ENCODE data around the gene LAIR2.

The LAIR2 gene

DNA sequence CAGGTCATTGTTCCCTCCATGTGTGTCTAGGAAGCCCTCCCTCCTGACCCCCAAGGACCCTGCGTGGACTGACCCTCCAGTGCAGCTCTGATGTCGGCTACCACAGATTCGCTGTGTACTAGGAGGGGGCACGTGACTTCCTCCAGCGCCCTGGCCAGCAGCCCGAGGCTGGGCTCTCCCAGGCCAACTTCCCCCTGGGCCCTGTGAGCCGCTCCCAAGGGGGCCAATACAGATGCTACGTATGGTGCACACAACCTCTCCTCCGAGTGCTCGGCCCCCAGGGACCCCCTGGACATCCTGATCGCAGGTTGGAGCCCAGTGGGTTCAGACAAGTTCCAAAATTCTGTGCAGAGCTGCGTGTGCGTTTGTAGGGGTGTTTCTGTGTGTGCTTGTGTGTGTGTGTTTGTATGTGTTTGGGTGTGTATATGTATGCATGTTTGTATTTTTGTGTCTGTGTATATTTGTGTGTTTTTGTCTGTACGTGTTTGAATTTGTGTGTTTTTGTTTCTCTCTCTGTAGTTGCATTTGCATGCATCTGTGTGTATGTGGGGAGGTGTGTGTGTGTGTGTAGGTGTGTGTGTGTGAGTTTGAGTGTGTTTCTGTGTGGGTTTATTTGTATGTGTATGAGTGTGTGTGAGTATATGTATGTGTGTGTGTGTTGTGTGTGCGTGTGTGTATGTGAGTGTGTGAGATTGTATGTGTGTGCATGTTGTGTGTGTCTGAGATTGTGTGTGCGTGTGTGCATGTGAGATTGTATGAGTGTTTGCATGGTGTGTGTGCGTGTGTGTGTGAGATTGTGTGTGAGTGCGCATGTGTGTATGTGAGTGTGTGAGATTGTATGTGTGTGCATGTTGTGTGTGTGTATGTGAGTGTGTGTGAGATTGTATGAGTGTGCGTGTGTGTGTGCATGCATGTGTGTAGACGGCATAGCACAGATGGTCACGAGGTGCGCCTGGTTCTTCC, 49.6 kb downstream of the LAIR2 start:
- Histone ChIP-seq H3K4me3 (ENCODE audit: low read depth, low read length) (no peak overlapping the region), H3K27me3 (ENCODE audit: insufficient read depth, low read depth, severe bottlenecking) (peaks cover 91% of the 10 kb centered on the region)

DNA sequence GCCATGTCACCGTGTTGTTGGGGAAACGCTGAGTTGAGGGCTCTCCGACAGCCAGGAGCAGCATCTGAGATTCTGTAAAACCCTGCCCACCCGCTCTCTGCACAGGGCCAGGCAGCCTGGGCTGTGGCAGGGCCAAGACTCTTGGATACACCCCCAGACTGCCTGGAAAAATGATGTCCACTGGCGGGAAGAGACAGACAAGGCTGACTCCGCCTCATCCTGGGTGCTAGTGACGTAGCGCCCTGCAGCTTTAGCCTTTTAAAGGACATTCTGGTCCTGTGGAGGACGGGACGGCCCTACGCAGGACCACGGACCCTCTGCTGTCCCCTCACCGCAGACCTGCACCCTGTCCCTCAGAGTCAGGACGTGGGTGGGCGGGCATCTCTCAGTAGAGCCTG, 50.3 kb downstream of the LAIR2 start:
- no peak overlapping the region for H3K27ac ChIP-seq
- peaks cover 91% of the 10 kb centered on the region for H3K27me3 ChIP-seq (ENCODE audit: insufficient read depth, low read depth, severe bottlenecking)
- H3K36me3 ChIP-seq, result no peaks in the 10 kb centered on the region
- no peak overlapping the region for H3K4me3 ChIP-seq (ENCODE audit: low read depth, low read length)
- H3K9me3 ChIP-seq (ENCODE audit: severe bottlenecking), result peaks cover 12% of the 10 kb centered on the region
- DNase-seq, result no peak
- TF ChIP-seq, protein P1, sequence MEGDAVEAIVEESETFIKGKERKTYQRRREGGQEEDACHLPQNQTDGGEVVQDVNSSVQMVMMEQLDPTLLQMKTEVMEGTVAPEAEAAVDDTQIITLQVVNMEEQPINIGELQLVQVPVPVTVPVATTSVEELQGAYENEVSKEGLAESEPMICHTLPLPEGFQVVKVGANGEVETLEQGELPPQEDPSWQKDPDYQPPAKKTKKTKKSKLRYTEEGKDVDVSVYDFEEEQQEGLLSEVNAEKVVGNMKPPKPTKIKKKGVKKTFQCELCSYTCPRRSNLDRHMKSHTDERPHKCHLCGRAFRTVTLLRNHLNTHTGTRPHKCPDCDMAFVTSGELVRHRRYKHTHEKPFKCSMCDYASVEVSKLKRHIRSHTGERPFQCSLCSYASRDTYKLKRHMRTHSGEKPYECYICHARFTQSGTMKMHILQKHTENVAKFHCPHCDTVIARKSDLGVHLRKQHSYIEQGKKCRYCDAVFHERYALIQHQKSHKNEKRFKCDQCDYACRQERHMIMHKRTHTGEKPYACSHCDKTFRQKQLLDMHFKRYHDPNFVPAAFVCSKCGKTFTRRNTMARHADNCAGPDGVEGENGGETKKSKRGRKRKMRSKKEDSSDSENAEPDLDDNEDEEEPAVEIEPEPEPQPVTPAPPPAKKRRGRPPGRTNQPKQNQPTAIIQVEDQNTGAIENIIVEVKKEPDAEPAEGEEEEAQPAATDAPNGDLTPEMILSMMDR (IDR thresholded peaks at IDR 0.05; ENCODE audit: low read depth, low read length), result no peak

More for the DNA sequence above, 49.6 kb downstream of the LAIR2 start:
- Histone ChIP-seq H3K36me3 (no peaks in the 10 kb centered on the region), H3K9me3 (ENCODE audit: severe bottlenecking) (peaks cover 12% of the 10 kb centered on the region), H3K27ac (no peak overlapping the region)
- TF ChIP-seq, protein P1 (IDR thresholded peaks at IDR 0.05; ENCODE audit: low read depth, low read length), result no peak
- DNase-seq, result no peak

DNA sequence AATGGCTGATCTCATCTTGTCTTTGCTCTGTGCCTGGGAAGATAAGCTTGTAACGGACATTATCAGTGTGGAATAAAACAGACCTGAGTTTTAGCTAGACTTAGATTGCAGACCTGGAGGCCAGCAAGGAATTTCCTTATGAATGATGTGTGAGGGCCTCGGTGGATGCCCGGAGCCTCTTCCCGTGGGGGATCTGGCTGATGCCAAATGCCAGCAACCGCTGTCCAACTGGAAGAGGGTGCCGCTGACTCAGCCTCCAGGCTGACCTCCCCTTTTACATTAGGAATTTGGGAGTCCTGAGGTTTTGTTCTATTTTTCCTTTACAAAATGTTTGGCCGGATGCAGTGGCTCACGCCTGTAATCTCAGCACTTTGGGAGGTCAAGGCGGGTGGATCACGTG, 51.4 kb downstream of the LAIR2 start:
- TF ChIP-seq, protein P1 (IDR thresholded peaks at IDR 0.05; ENCODE audit: low read depth, low read length), result no peak
- Histone ChIP-seq H3K27me3 (ENCODE audit: insufficient read depth, low read depth, severe bottlenecking) (peaks cover 93% of the 10 kb centered on the region), H3K9me3 (ENCODE audit: severe bottlenecking) (peaks cover 12% of the 10 kb centered on the region), H3K4me3 (ENCODE audit: low read depth, low read length) (no peak overlapping the region), H3K27ac (no peak overlapping the region), H3K36me3 (no peaks in the 10 kb centered on the region)
- DNase-seq, result no peak

DNA sequence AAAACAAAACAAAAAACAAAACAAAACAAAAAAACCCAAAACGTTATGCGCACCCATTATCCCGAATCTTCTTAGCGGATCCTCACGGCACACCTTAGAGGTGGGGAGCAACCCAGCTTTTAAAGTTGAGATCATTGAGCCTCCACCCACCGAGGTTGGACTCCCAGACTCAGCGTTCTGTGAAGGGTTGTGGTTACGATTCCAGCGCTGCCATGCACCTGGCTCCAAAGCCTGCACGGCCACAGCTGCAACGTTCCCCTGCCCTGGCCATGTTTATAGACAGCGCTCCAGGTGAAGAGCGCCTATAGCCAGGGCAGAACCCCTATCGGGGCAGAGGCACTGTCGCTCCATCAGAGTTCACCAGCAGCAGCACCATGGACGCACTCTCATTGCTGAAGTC, 52.3 kb downstream of the LAIR2 start:
- H3K27me3 ChIP-seq (ENCODE audit: insufficient read depth, low read depth, severe bottlenecking), result peaks cover 91% of the 10 kb centered on the region
- H3K4me3 ChIP-seq (ENCODE audit: low read depth, low read length), result no peak overlapping the region
- H3K27ac ChIP-seq, result no peak overlapping the region
- TF ChIP-seq, protein P1 (IDR thresholded peaks at IDR 0.05; ENCODE audit: low read depth, low read length), result no peak
- H3K36me3 ChIP-seq, result no peaks in the 10 kb centered on the region
- DNase-seq, result no peak
- peaks cover 12% of the 10 kb centered on the region for H3K9me3 ChIP-seq (ENCODE audit: severe bottlenecking)

DNA sequence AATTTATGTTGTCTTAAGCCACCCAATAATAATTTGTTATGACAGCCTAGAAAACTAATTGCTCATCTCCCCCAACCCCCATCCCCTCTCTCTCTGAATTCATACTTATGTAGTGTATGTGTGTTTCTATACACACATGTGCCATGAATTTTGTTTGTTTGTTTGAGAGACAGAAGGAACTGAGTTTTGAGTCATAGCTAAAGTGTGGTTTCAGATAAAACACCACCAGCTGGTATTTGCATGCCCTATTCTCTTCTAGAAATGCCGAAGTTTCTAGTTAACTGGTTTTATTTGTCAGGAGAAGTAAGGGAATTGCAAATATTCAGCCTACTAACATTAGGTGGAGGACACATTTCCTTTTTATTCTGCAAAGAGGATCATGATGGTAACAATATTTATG, 53.6 kb downstream of the LAIR2 start:
- DNase-seq, result no peak
- peaks cover 7% of the 10 kb centered on the region for H3K9me3 ChIP-seq (ENCODE audit: severe bottlenecking)
- H3K36me3 ChIP-seq, result no peaks in the 10 kb centered on the region
- TF ChIP-seq, protein P1 (IDR thresholded peaks at IDR 0.05; ENCODE audit: low read depth, low read length), result no peak
- H3K4me3 ChIP-seq (ENCODE audit: low read depth, low read length), result no peak overlapping the region
- peaks cover 90% of the 10 kb centered on the region for H3K27me3 ChIP-seq (ENCODE audit: insufficient read depth, low read depth, severe bottlenecking)
- no peak overlapping the region for H3K27ac ChIP-seq

Data from WERI-Rb-1 (cell line).